HG02588 (cell line): ENCODE results near the gene KCNAB2.

Experiments used
- ATAC-seq: cut with Tn5 transposase; IDR thresholded peaks from one replicate; pipeline ENCODE4 v1.9.1; 2021; ENCODE audit warnings: mild to moderate bottlenecking, moderate library complexity; ENCODE audit not compliant: unreplicated experiment

The KCNAB2 gene

GRCh38 chr1:6094801-6095505 is 49.3 kb downstream of the KCNAB2 start:
- no peak for ATAC-seq

- ATAC-seq, result no peak
These were observed 50.0 kb downstream of the KCNAB2 start for GRCh38 chr1:6095511-6096242.

GRCh38 chr1:6096243-6097116 is 50.8 kb downstream of the KCNAB2 start:
- no peak for ATAC-seq

- no peak for ATAC-seq
These were observed 51.5 kb downstream of the KCNAB2 start for GRCh38 chr1:6097117-6097595.

GRCh38 chr1:6097824-6098223 is 52.1 kb downstream of the KCNAB2 start:
- no peak for ATAC-seq

- ATAC-seq, result no peak
These were observed 52.9 kb downstream of the KCNAB2 start for GRCh38 chr1:6098303-6099215.

GRCh38 chr1:6099297-6099696 is 53.6 kb downstream of the KCNAB2 start:
- ATAC-seq, result no peak

- no peak for ATAC-seq
These were observed 54.4 kb downstream of the KCNAB2 start for GRCh38 chr1:6099787-6100765.

- no peak for ATAC-seq
These were observed 55.4 kb downstream of the KCNAB2 start for GRCh38 chr1:6100861-6101783.

- no peak for ATAC-seq
These were observed 56.3 kb downstream of the KCNAB2 start for GRCh38 chr1:6101826-6102531.

GRCh38 chr1:6102532-6102845 is 56.8 kb downstream of the KCNAB2 start:
- ATAC-seq, result no peak

- ATAC-seq, result no peak
These were observed 57.6 kb downstream of the KCNAB2 start for GRCh38 chr1:6103111-6103853.

GRCh38 chr1:6103854-6104530 is 58.3 kb downstream of the KCNAB2 start:
- no peak for ATAC-seq

GRCh38 chr1:6104631-6105030 is 58.9 kb downstream of the KCNAB2 start:
- no peak for ATAC-seq

- no peak for ATAC-seq
These were observed 59.6 kb downstream of the KCNAB2 start for GRCh38 chr1:6105218-6105679.

- no peak for ATAC-seq
These were observed 60.1 kb downstream of the KCNAB2 start for GRCh38 chr1:6105763-6106162.
